GM12801 (cell line): ENCODE results near the gene DNAJC3.

Experiments
- CTCF ChIP-seq: IDR thresholded peaks from one replicate; pipeline ENCODE4 v1.5.1; 2011; ENCODE audit warnings: control low read depth; ENCODE audit not compliant: insufficient read length; ENCODE audit errors: extremely low read depth

Gene DNAJC3

GRCh38 chr13:95745752-95746151, 68.8 kb downstream of the DNAJC3 start:
- no peak for TF ChIP-seq CTCF

GRCh38 chr13:95749545-95749944, 72.6 kb downstream of the DNAJC3 start:
- TF ChIP-seq CTCF, result no peak

- no peak for TF ChIP-seq CTCF
Measured at GRCh38 chr13:95752677-95753076, 75.7 kb downstream of the DNAJC3 start.

GRCh38 chr13:95754069-95754468, 77.1 kb downstream of the DNAJC3 start:
- no peak for TF ChIP-seq CTCF

- no peak for TF ChIP-seq CTCF
Measured at GRCh38 chr13:95756072-95756471, 79.1 kb downstream of the DNAJC3 start.

GRCh38 chr13:95763601-95764000, 86.7 kb downstream of the DNAJC3 start:
- TF ChIP-seq CTCF, result no peak

GRCh38 chr13:95771905-95772304, 95.0 kb downstream of the DNAJC3 start:
- TF ChIP-seq CTCF, result no peak

GRCh38 chr13:95779522-95779921, 102.6 kb downstream of the DNAJC3 start:
- TF ChIP-seq CTCF, result no peak
